WTC11 (cell line): ENCODE results near the gene ASTN2. TPM values are rescaled to one million over a fixed set of nuclear protein-coding genes. Genes with fewer than 3 reads are reported as not detected.

Source experiments
- ATAC-seq: fragments of 200-7000 bp; cut with Tn5 transposase; 2 replicates; pipeline ENCODE4 v1.10.0; 2021; ENCODE audit warnings: mild to moderate bottlenecking, moderate library complexity
- CTCF ChIA-PET: fragments of 300-600 bp; sonication (Branson Sonifier 250); formaldehyde crosslinking; loops from one replicate; lab custom pipeline; 2021; ENCODE audit warnings: antibody characterized with exemption; lab: Charles Lee
- POLR2A ChIA-PET: fragments of 350-600 bp; sonication (Branson Sonifier 250); formaldehyde crosslinking; loops from one replicate; lab custom pipeline; 2021; ENCODE audit warnings: antibody characterized with exemption; lab: Charles Lee
- DNase-seq: peaks from one replicate; pipeline ENCODE4 v3.0.0; 2021; ENCODE audit warnings: low spot score
- H3K27ac Mint-ChIP-seq: 2 replicates; pipeline ENCODE4 v1.8.0; 2021; ENCODE audit warnings: mixed read lengths
- H3K27me3 Mint-ChIP-seq: 2 replicates; pipeline ENCODE4 v1.8.0; 2021; ENCODE audit warnings: low read depth, mild to moderate bottlenecking, moderate library complexity, mixed read lengths
- H3K36me3 Mint-ChIP-seq: 2 replicates; pipeline ENCODE4 v1.8.0; 2021; ENCODE audit warnings: mixed read lengths
- H3K4me1 Mint-ChIP-seq: 2 replicates; pipeline ENCODE4 v1.8.0; 2022; ENCODE audit warnings: mixed read lengths
- H3K4me3 Mint-ChIP-seq: 2 replicates; pipeline ENCODE4 v1.8.0; 2021; ENCODE audit warnings: mild to moderate bottlenecking, moderate library complexity, mixed read lengths
- H3K9me3 Mint-ChIP-seq: 2 replicates; pipeline ENCODE4 v1.8.0; 2021; ENCODE audit warnings: mixed read lengths
- JAZF1 ChIP-seq: fragments of 250-450 bp; sonication (Bioruptor Pico); IDR thresholded peaks from 2 replicates; pipeline ENCODE4 v1.9.0; 2021; ENCODE audit warnings: moderate library complexity, mild to moderate bottlenecking, inconsistent platforms
- JUN ChIP-seq: sonication (generic); formaldehyde crosslinking; IDR thresholded peaks from 2 replicates; pipeline ENCODE4 v1.8.0; 2023; ENCODE audit warnings: mild to moderate bottlenecking, missing genetic modification reagents
- MYBL2 ChIP-seq: sonication (generic); formaldehyde crosslinking; IDR thresholded peaks from 2 replicates; pipeline ENCODE4 v1.8.1; 2023; ENCODE audit warnings: mild to moderate bottlenecking, moderate library complexity, missing genetic modification reagents
- NFATC4 ChIP-seq: fragments of 250-450 bp; sonication (Bioruptor Pico); IDR thresholded peaks from 2 replicates; pipeline ENCODE4 v1.9.0; 2021; ENCODE audit warnings: mild to moderate bottlenecking
- OVOL2 ChIP-seq: fragments of 250-450 bp; sonication (Bioruptor Pico); IDR thresholded peaks from 2 replicates; pipeline ENCODE4 v1.9.0; 2021; ENCODE audit warnings: mild to moderate bottlenecking, borderline replicate concordance
- total RNA-seq: library from RNA; stranded (reverse); gene quantifications from 3 replicates; pipeline ENCODE4 v1.2.3, GENCODE V29; 2021
- TF ChIP-seq, protein P1 (sequence below): fragments of 250-450 bp; sonication (Bioruptor Pico); IDR thresholded peaks from 2 replicates; pipeline ENCODE4 v1.9.0; 2021; ENCODE audit warnings: moderate library complexity, mild to moderate bottlenecking, inconsistent platforms, borderline replicate concordance
- TF ChIP-seq, protein P2 (sequence below): sonication (generic); formaldehyde crosslinking; IDR thresholded peaks from 2 replicates; pipeline ENCODE4 v1.8.0; 2023; ENCODE audit warnings: missing genetic modification reagents
- TF ChIP-seq, protein P3 (sequence below): sonication (generic); formaldehyde crosslinking; IDR thresholded peaks from 2 replicates; pipeline ENCODE4 v1.8.1; 2023; ENCODE audit warnings: mild to moderate bottlenecking, missing genetic modification reagents, moderate library complexity
- TF ChIP-seq, protein P4 (sequence below): sonication (generic); formaldehyde crosslinking; IDR thresholded peaks from 2 replicates; pipeline ENCODE4 v1.8.1; 2022; ENCODE audit warnings: missing genetic modification reagents, borderline replicate concordance
- TF ChIP-seq, protein P5 (sequence below): fragments of 250-450 bp; sonication (Bioruptor Pico); IDR thresholded peaks from 2 replicates; pipeline ENCODE4 v1.8.0; 2021; ENCODE audit warnings: mild to moderate bottlenecking
- TF ChIP-seq, protein P6 (sequence below): sonication (generic); formaldehyde crosslinking; IDR thresholded peaks from 2 replicates; pipeline ENCODE4 v1.8.1; 2023; ENCODE audit warnings: mild to moderate bottlenecking, missing genetic modification reagents, borderline replicate concordance

ASTN2 gene
- total RNA-seq, 1 experiment from 2014 or later: 16.2 TPM

DNA sequence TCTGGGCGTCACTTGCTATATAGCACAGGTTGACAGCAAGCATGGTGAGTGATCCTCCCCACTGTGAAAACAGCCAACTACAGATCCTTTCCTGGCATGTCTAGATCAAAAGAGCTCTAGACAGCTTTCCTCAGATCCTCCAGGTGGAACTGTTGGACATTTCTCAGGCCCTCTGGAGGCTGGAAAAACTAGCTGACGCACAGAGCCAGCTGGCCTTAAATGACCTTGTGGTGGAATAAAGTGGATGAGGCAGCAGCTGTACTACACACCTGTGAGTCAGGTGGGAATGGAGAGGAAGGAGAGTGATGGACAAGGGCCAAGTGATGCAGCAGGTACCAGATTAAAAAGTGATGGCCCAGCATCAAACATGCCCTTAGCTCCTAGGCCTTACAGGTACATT is 555.1 kb downstream of the ASTN2 start:
- no peak overlapping the region for H3K27ac Mint-ChIP-seq
- TF ChIP-seq JUN (CRISPR knock-in tag) (no peak), NFATC4 (CRISPR knock-in tag) (no peak), MYBL2 (CRISPR knock-in tag) (no peak), OVOL2 (CRISPR knock-in tag) (no peak)
- TF ChIP-seq, protein P1, sequence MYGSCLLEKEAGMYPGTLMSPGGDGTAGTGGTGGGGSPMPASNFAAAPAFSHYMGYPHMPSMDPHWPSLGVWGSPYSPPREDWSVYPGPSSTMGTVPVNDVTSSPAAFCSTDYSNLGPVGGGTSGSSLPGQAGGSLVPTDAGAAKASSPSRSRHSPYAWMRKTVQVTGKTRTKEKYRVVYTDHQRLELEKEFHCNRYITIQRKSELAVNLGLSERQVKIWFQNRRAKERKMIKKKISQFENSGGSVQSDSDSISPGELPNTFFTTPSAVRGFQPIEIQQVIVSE (CRISPR knock-in tag): no peak
- TF ChIP-seq, protein P2, sequence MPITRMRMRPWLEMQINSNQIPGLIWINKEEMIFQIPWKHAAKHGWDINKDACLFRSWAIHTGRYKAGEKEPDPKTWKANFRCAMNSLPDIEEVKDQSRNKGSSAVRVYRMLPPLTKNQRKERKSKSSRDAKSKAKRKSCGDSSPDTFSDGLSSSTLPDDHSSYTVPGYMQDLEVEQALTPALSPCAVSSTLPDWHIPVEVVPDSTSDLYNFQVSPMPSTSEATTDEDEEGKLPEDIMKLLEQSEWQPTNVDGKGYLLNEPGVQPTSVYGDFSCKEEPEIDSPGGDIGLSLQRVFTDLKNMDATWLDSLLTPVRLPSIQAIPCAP (CRISPR knock-in tag): no peak
- TF ChIP-seq, protein P3, sequence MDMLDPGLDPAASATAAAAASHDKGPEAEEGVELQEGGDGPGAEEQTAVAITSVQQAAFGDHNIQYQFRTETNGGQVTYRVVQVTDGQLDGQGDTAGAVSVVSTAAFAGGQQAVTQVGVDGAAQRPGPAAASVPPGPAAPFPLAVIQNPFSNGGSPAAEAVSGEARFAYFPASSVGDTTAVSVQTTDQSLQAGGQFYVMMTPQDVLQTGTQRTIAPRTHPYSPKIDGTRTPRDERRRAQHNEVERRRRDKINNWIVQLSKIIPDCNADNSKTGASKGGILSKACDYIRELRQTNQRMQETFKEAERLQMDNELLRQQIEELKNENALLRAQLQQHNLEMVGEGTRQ (CRISPR knock-in tag): no peak
- TF ChIP-seq, protein P4, sequence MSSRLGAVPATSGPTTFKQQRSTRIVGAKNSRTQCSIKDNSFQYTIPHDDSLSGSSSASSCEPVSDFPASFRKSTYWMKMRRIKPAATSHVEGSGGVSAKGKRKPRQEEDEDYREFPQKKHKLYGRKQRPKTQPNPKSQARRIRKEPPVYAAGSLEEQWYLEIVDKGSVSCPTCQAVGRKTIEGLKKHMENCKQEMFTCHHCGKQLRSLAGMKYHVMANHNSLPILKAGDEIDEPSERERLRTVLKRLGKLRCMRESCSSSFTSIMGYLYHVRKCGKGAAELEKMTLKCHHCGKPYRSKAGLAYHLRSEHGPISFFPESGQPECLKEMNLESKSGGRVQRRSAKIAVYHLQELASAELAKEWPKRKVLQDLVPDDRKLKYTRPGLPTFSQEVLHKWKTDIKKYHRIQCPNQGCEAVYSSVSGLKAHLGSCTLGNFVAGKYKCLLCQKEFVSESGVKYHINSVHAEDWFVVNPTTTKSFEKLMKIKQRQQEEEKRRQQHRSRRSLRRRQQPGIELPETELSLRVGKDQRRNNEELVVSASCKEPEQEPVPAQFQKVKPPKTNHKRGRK: no peak
- TF ChIP-seq, all 79 proteins: peak for 0
- CTCF ChIA-PET: interaction anchor here (0.6 to 11.9 kb wide), 49 partner anchors 9 to 553 kb away, joined by 3 to 272 read pairs (median 5); no protein-coding TSS in a partner anchor
- DNase-seq (no peak), ATAC-seq (no peak)
- H3K36me3 Mint-ChIP-seq: no peaks in the 10 kb centered on the region
- POLR2A ChIA-PET: interaction anchor here (0.9 to 1.1 kb wide), 2 partner anchors 117 to 123 kb away, joined by 3 to 4 read pairs; no protein-coding TSS in a partner anchor
- no peaks in the 10 kb centered on the region for H3K27me3 Mint-ChIP-seq
- H3K4me3 Mint-ChIP-seq: no peak overlapping the region
- H3K4me1 Mint-ChIP-seq: peaks cover 16% of the 10 kb centered on the region
- no peaks in the 10 kb centered on the region for H3K9me3 Mint-ChIP-seq

DNA sequence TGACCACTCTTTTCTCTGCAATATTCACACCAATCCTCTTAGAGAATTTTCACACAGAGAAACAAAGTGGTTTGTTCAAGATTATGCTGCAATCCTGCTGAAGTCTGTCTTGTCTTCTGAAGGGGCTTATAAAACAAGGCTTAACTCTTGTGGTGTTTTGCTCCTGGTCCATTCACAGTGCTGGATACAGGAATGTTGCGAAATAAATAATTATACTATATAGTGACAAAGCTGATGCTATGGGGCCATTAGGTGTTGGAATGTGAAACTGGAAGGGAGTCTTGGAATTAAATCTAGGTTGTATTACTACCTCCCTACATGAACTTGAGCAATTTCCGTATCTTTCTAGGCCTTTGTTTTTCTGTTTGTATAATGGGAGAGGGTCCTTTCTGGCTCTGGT is 557.5 kb downstream of the ASTN2 start:
- H3K36me3 Mint-ChIP-seq: no peaks in the 10 kb centered on the region
- H3K27me3 Mint-ChIP-seq: no peaks in the 10 kb centered on the region
- no peak overlapping the region for H3K4me3 Mint-ChIP-seq
- H3K4me1 Mint-ChIP-seq: peaks cover 16% of the 10 kb centered on the region
- POLR2A ChIA-PET: no interaction called here
- no peak for DNase-seq
- no peaks in the 10 kb centered on the region for H3K9me3 Mint-ChIP-seq
- CTCF ChIA-PET: interaction anchor here (11.9 kb wide), 1 partner anchor 119 kb away, joined by 272 read pairs; no protein-coding TSS in a partner anchor
- TF ChIP-seq, protein P5, sequence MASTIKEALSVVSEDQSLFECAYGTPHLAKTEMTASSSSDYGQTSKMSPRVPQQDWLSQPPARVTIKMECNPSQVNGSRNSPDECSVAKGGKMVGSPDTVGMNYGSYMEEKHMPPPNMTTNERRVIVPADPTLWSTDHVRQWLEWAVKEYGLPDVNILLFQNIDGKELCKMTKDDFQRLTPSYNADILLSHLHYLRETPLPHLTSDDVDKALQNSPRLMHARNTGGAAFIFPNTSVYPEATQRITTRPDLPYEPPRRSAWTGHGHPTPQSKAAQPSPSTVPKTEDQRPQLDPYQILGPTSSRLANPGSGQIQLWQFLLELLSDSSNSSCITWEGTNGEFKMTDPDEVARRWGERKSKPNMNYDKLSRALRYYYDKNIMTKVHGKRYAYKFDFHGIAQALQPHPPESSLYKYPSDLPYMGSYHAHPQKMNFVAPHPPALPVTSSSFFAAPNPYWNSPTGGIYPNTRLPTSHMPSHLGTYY (CRISPR knock-in tag): no peak
- TF ChIP-seq, protein P6, sequence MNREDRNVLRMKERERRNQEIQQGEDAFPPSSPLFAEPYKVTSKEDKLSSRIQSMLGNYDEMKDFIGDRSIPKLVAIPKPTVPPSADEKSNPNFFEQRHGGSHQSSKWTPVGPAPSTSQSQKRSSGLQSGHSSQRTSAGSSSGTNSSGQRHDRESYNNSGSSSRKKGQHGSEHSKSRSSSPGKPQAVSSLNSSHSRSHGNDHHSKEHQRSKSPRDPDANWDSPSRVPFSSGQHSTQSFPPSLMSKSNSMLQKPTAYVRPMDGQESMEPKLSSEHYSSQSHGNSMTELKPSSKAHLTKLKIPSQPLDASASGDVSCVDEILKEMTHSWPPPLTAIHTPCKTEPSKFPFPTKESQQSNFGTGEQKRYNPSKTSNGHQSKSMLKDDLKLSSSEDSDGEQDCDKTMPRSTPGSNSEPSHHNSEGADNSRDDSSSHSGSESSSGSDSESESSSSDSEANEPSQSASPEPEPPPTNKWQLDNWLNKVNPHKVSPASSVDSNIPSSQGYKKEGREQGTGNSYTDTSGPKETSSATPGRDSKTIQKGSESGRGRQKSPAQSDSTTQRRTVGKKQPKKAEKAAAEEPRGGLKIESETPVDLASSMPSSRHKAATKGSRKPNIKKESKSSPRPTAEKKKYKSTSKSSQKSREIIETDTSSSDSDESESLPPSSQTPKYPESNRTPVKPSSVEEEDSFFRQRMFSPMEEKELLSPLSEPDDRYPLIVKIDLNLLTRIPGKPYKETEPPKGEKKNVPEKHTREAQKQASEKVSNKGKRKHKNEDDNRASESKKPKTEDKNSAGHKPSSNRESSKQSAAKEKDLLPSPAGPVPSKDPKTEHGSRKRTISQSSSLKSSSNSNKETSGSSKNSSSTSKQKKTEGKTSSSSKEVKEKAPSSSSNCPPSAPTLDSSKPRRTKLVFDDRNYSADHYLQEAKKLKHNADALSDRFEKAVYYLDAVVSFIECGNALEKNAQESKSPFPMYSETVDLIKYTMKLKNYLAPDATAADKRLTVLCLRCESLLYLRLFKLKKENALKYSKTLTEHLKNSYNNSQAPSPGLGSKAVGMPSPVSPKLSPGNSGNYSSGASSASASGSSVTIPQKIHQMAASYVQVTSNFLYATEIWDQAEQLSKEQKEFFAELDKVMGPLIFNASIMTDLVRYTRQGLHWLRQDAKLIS (CRISPR knock-in tag): no peak
- TF ChIP-seq NFATC4 (CRISPR knock-in tag) (no peak), JAZF1 (CRISPR knock-in tag) (no peak)
- no peak for ATAC-seq
- H3K27ac Mint-ChIP-seq: no peak overlapping the region
